WTC11 (cell line): ENCODE results near the gene SCUBE1.

Experiments used
- ATF3 ChIP-seq: sonication (generic); formaldehyde crosslinking; conservative IDR thresholded peaks from 2 replicates; pipeline ENCODE4 v1.8.1; 2022; ENCODE audit warnings: mild to moderate bottlenecking, missing genetic modification reagents
- CTCF ChIP-seq: fragments of 200-600 bp; IDR thresholded peaks from 2 replicates; pipeline ENCODE4 v1.8.0; 2022; ENCODE audit warnings: antibody characterized with exemption
- E2F5 ChIP-seq: sonication (generic); formaldehyde crosslinking; IDR thresholded peaks from 2 replicates; pipeline ENCODE4 v1.8.1; 2022; ENCODE audit warnings: mild to moderate bottlenecking, moderate library complexity, missing genetic modification reagents
- ESRRA ChIP-seq: sonication (generic); formaldehyde crosslinking; IDR thresholded peaks from 2 replicates; pipeline ENCODE4 v1.8.1; 2022; ENCODE audit warnings: mild to moderate bottlenecking, missing genetic modification reagents, borderline replicate concordance
- FOXK1 ChIP-seq: sonication (generic); formaldehyde crosslinking; IDR thresholded peaks from 2 replicates; pipeline ENCODE4 v1.8.0; 2022; ENCODE audit warnings: mild to moderate bottlenecking, moderate library complexity, missing genetic modification reagents
- HMGXB4 ChIP-seq: sonication (generic); formaldehyde crosslinking; IDR thresholded peaks from 2 replicates; pipeline ENCODE4 v1.8.1; 2023; ENCODE audit warnings: mild to moderate bottlenecking, moderate library complexity, missing genetic modification reagents
- KAT7 ChIP-seq: sonication (generic); formaldehyde crosslinking; IDR thresholded peaks from 2 replicates; pipeline ENCODE4 v1.8.1; 2023; ENCODE audit warnings: missing genetic modification reagents, mild to moderate bottlenecking, borderline replicate concordance
- MAX ChIP-seq: sonication (generic); formaldehyde crosslinking; IDR thresholded peaks from 2 replicates; pipeline ENCODE4 v1.8.0; 2022; ENCODE audit warnings: mild to moderate bottlenecking, missing genetic modification reagents
- NFE2L1 ChIP-seq: sonication (generic); formaldehyde crosslinking; IDR thresholded peaks from 2 replicates; pipeline ENCODE4 v1.8.1; 2023; ENCODE audit warnings: missing genetic modification reagents
- TCF7 ChIP-seq: sonication (generic); formaldehyde crosslinking; IDR thresholded peaks from 2 replicates; pipeline ENCODE4 v1.8.0; 2022; ENCODE audit warnings: mild to moderate bottlenecking, low read depth, missing genetic modification reagents, moderate library complexity
- USF2 ChIP-seq: sonication (generic); formaldehyde crosslinking; IDR thresholded peaks from 2 replicates; pipeline ENCODE4 v1.8.1; 2023; ENCODE audit warnings: mild to moderate bottlenecking, missing genetic modification reagents, moderate library complexity
- ZBTB21 ChIP-seq: sonication (generic); formaldehyde crosslinking; IDR thresholded peaks from 2 replicates; pipeline ENCODE4 v1.8.1; 2023; ENCODE audit warnings: mild to moderate bottlenecking, missing genetic modification reagents, borderline replicate concordance

GRCh38 chr22:43303166-43303565 is 40.0 kb downstream of the SCUBE1 start:
- TF ChIP-seq CTCF: no peak
- TF ChIP-seq NFE2L1 (CRISPR knock-in tag): no peak
- TF ChIP-seq FOXK1 (CRISPR knock-in tag): no peak
- no peak for TF ChIP-seq ATF3 (CRISPR knock-in tag)
- no peak for TF ChIP-seq ESRRA (CRISPR knock-in tag)
- TF ChIP-seq KAT7 (CRISPR knock-in tag): no peak
- TF ChIP-seq MAX: no peak
- no peak for TF ChIP-seq USF2
- TF ChIP-seq TCF7: no peak
- no peak for TF ChIP-seq ZBTB21
- no peak for TF ChIP-seq E2F5
- TF ChIP-seq HMGXB4 (CRISPR knock-in tag): no peak
